Activated naive CD8-positive, alpha-beta T cell treated with anti-CD3 and anti-CD28 coated beads, Interleukin-2, amount 50 U/mL, for 24 hours (primary cell): ENCODE results near the gene TENM3.

Experiments used
- ATAC-seq: fragments of 150-1000 bp; cut with Tn5 transposase; one replicate; pipeline ENCODE4 v1.10.0; 2021
- DNase-seq: peaks from one replicate; pipeline ENCODE4 v3.0.0; 2021
- H3K27ac Mint-ChIP-seq: one replicate; pipeline ENCODE4 v1.8.0; 2021; ENCODE audit warnings: mild to moderate bottlenecking, mixed read lengths
- H3K27me3 Mint-ChIP-seq: one replicate; pipeline ENCODE4 v1.8.0; 2021; ENCODE audit warnings: mixed read lengths
- H3K36me3 Mint-ChIP-seq: one replicate; pipeline ENCODE4 v1.8.0; 2021; ENCODE audit warnings: low read depth, mixed read lengths
- H3K4me1 Mint-ChIP-seq: one replicate; pipeline ENCODE4 v1.8.0; 2021; ENCODE audit warnings: mixed read lengths
- H3K4me3 Mint-ChIP-seq: one replicate; pipeline ENCODE4 v1.8.0; 2021; ENCODE audit warnings: mild to moderate bottlenecking, moderate library complexity, mixed read lengths
- H3K9me3 Mint-ChIP-seq: one replicate; pipeline ENCODE4 v1.8.0; 2021; ENCODE audit warnings: mixed read lengths

The TENM3 gene

GRCh38 chr4:182827954-182828353 is 584.8 kb downstream of the TENM3 start:
- peaks cover 21% of the 10 kb centered on the region for H3K27me3 Mint-ChIP-seq
- H3K4me1 Mint-ChIP-seq: peaks cover 3% of the 10 kb centered on the region
- no peak overlapping the region for H3K27ac Mint-ChIP-seq
- no peak overlapping the region for H3K4me3 Mint-ChIP-seq
- H3K36me3 Mint-ChIP-seq: no peaks in the 10 kb centered on the region
- DNase-seq (no peak), ATAC-seq (no peak)
- no peaks in the 10 kb centered on the region for H3K9me3 Mint-ChIP-seq

GRCh38 chr4:182828360-182829025 is 585.3 kb downstream of the TENM3 start:
- H3K4me1 Mint-ChIP-seq: peaks cover 3% of the 10 kb centered on the region
- H3K36me3 Mint-ChIP-seq: no peaks in the 10 kb centered on the region
- ATAC-seq (no peak), DNase-seq (no peak)
- peaks cover 21% of the 10 kb centered on the region for H3K27me3 Mint-ChIP-seq
- no peak overlapping the region for H3K4me3 Mint-ChIP-seq
- no peak overlapping the region for H3K27ac Mint-ChIP-seq
- no peaks in the 10 kb centered on the region for H3K9me3 Mint-ChIP-seq

GRCh38 chr4:182829196-182829595 is 586.0 kb downstream of the TENM3 start:
- no peak for DNase-seq
- no peaks in the 10 kb centered on the region for H3K9me3 Mint-ChIP-seq
- H3K27ac Mint-ChIP-seq: no peak overlapping the region
- no peaks in the 10 kb centered on the region for H3K36me3 Mint-ChIP-seq
- H3K27me3 Mint-ChIP-seq: peaks cover 21% of the 10 kb centered on the region
- H3K4me1 Mint-ChIP-seq: peaks cover 3% of the 10 kb centered on the region
- H3K4me3 Mint-ChIP-seq: no peak overlapping the region
- ATAC-seq: no peak

GRCh38 chr4:182831376-182831775 is 588.2 kb downstream of the TENM3 start:
- Mint-ChIP-seq H3K27me3 (peaks cover 38% of the 10 kb centered on the region), H3K27ac (no peak overlapping the region), H3K36me3 (no peaks in the 10 kb centered on the region), H3K4me1 (peaks cover 3% of the 10 kb centered on the region), H3K4me3 (no peak overlapping the region), H3K9me3 (no peaks in the 10 kb centered on the region)
- DNase-seq (no peak), ATAC-seq (no peak)

GRCh38 chr4:182832352-182833120 is 589.3 kb downstream of the TENM3 start:
- no peaks in the 10 kb centered on the region for H3K36me3 Mint-ChIP-seq
- ATAC-seq (no peak), DNase-seq (no peak)
- H3K4me3 Mint-ChIP-seq: no peak overlapping the region
- no peak overlapping the region for H3K27ac Mint-ChIP-seq
- H3K27me3 Mint-ChIP-seq: peaks cover 47% of the 10 kb centered on the region
- no peaks in the 10 kb centered on the region for H3K9me3 Mint-ChIP-seq
- H3K4me1 Mint-ChIP-seq: no peaks in the 10 kb centered on the region

- H3K4me1 Mint-ChIP-seq: no peaks in the 10 kb centered on the region
- no peak overlapping the region for H3K27ac Mint-ChIP-seq
- H3K9me3 Mint-ChIP-seq: no peaks in the 10 kb centered on the region
- peaks cover 45% of the 10 kb centered on the region for H3K27me3 Mint-ChIP-seq
- no peak for DNase-seq
- no peaks in the 10 kb centered on the region for H3K36me3 Mint-ChIP-seq
- H3K4me3 Mint-ChIP-seq: no peak overlapping the region
- no peak for ATAC-seq
These were observed 592.0 kb downstream of the TENM3 start for GRCh38 chr4:182835006-182835740.

- no peak for ATAC-seq
- H3K27ac Mint-ChIP-seq: no peak overlapping the region
These were observed 594.6 kb downstream of the TENM3 start for GRCh38 chr4:182837831-182838230.

GRCh38 chr4:182838535-182838934 is 595.3 kb downstream of the TENM3 start:
- Mint-ChIP-seq H3K9me3 (no peaks in the 10 kb centered on the region), H3K27me3 (peaks cover 35% of the 10 kb centered on the region)

More at GRCh38 chr4:182837831-182838230, 594.6 kb downstream of the TENM3 start:
- H3K36me3 Mint-ChIP-seq: no peaks in the 10 kb centered on the region
- H3K4me1 Mint-ChIP-seq: no peaks in the 10 kb centered on the region
- DNase-seq: no peak
- peaks cover 35% of the 10 kb centered on the region for H3K27me3 Mint-ChIP-seq
- H3K9me3 Mint-ChIP-seq: no peaks in the 10 kb centered on the region
- H3K4me3 Mint-ChIP-seq: no peak overlapping the region

GRCh38 chr4:182839256-182839655 is 596.1 kb downstream of the TENM3 start:
- Mint-ChIP-seq H3K27me3 (peaks cover 36% of the 10 kb centered on the region), H3K4me1 (no peaks in the 10 kb centered on the region), H3K9me3 (no peaks in the 10 kb centered on the region), H3K36me3 (no peaks in the 10 kb centered on the region), H3K27ac (no peak overlapping the region), H3K4me3 (no peak overlapping the region)
- DNase-seq: no peak
- no peak for ATAC-seq

More at GRCh38 chr4:182838535-182838934, 595.3 kb downstream of the TENM3 start:
- Mint-ChIP-seq H3K27ac (no peak overlapping the region), H3K4me3 (no peak overlapping the region), H3K4me1 (no peaks in the 10 kb centered on the region), H3K36me3 (no peaks in the 10 kb centered on the region)
- DNase-seq: no peak
- no peak for ATAC-seq

- Mint-ChIP-seq H3K4me3 (no peak overlapping the region), H3K36me3 (no peaks in the 10 kb centered on the region), H3K27me3 (peaks cover 31% of the 10 kb centered on the region), H3K9me3 (no peaks in the 10 kb centered on the region), H3K4me1 (no peaks in the 10 kb centered on the region), H3K27ac (no peak overlapping the region)
- no peak for ATAC-seq
- no peak for DNase-seq
These were observed 596.9 kb downstream of the TENM3 start for GRCh38 chr4:182840108-182840507.

- Mint-ChIP-seq H3K4me1 (no peaks in the 10 kb centered on the region), H3K4me3 (no peak overlapping the region), H3K36me3 (no peaks in the 10 kb centered on the region), H3K27me3 (peaks cover 21% of the 10 kb centered on the region), H3K27ac (no peak overlapping the region), H3K9me3 (no peaks in the 10 kb centered on the region)
- DNase-seq (no peak), ATAC-seq (no peak)
These were observed 599.0 kb downstream of the TENM3 start for GRCh38 chr4:182842104-182842600.

- no peak overlapping the region for H3K27ac Mint-ChIP-seq
- no peaks in the 10 kb centered on the region for H3K4me1 Mint-ChIP-seq
- no peak for DNase-seq
- no peak for ATAC-seq
- H3K36me3 Mint-ChIP-seq: no peaks in the 10 kb centered on the region
- H3K4me3 Mint-ChIP-seq: no peak overlapping the region
- H3K27me3 Mint-ChIP-seq: peaks cover 15% of the 10 kb centered on the region
- no peaks in the 10 kb centered on the region for H3K9me3 Mint-ChIP-seq
These were observed 599.7 kb downstream of the TENM3 start for GRCh38 chr4:182842759-182843390.

GRCh38 chr4:182843808-182844325 is 600.7 kb downstream of the TENM3 start:
- DNase-seq (no peak), ATAC-seq (no peak)
- Mint-ChIP-seq H3K27me3 (peaks cover 12% of the 10 kb centered on the region), H3K27ac (no peak overlapping the region), H3K4me1 (no peaks in the 10 kb centered on the region), H3K36me3 (no peaks in the 10 kb centered on the region), H3K9me3 (no peaks in the 10 kb centered on the region), H3K4me3 (no peak overlapping the region)

GRCh38 chr4:182845618-182846017 is 602.4 kb downstream of the TENM3 start:
- H3K4me1 Mint-ChIP-seq: no peaks in the 10 kb centered on the region
- ATAC-seq: no peak
- H3K4me3 Mint-ChIP-seq: no peak overlapping the region
- no peaks in the 10 kb centered on the region for H3K9me3 Mint-ChIP-seq
- no peaks in the 10 kb centered on the region for H3K36me3 Mint-ChIP-seq
- no peak for DNase-seq
- peaks cover 9% of the 10 kb centered on the region for H3K27me3 Mint-ChIP-seq
- H3K27ac Mint-ChIP-seq: no peak overlapping the region
